M059J (cell line): Measurements from ENCODE around the gene BEND3. TPM values are rescaled to one million over a fixed set of nuclear protein-coding genes. Genes with fewer than 3 reads are reported as not detected.
"Not testable (repeated sequence)": the region's sequence is repeated elsewhere in the genome, so short reads cannot be mapped to it uniquely, and the experiment has no call there.

Experiments
- DNase-seq: peaks from one replicate; pipeline ENCODE4 v3.0.0-alpha.2; 2012; ENCODE audit warnings: low read depth
- total RNA-seq: library from RNA; depleted of rRNA; stranded (reverse); fragments of >200 nt; shearing (Covaris generic); gene quantifications from 2 replicates; pipeline ENCODE4 v1.2.3, GENCODE V29; 2014

Gene BEND3
- total RNA-seq, 1 experiment from 2014 or later: 4.3 TPM

- no peak for DNase-seq
Observed at GRCh38 chr6:107121266-107121665, 6.0 kb upstream of the BEND3 start.

- no peak for DNase-seq
Observed at GRCh38 chr6:107120404-107120803, 5.1 kb upstream of the BEND3 start.

GRCh38 chr6:107118976-107119375 is 3.7 kb upstream of the BEND3 start:
- peak; percentile 22 for DNase-seq

GRCh38 chr6:107118540-107118939 is 3.2 kb upstream of the BEND3 start:
- not testable (repeated sequence) for DNase-seq

GRCh38 chr6:107116931-107117330 is 1.6 kb upstream of the BEND3 start:
- no peak for DNase-seq

- peak; percentile 29 for DNase-seq
Observed at GRCh38 chr6:107116328-107116892, 1.1 kb upstream of the BEND3 start.

- peak; percentile 59 for DNase-seq
Observed at GRCh38 chr6:107115695-107116327, 496 bp upstream of the BEND3 start.

- peak; percentile 89 for DNase-seq
Observed at GRCh38 chr6:107114213-107114925, 946 bp downstream of the BEND3 start.

GRCh38 chr6:107110200-107110599 is 5.1 kb downstream of the BEND3 start:
- peak; percentile 40 for DNase-seq

- no peak for DNase-seq
Observed at GRCh38 chr6:107108201-107108890, 7.0 kb downstream of the BEND3 start.

GRCh38 chr6:107107791-107108190 is 7.5 kb downstream of the BEND3 start:
- DNase-seq: no peak

GRCh38 chr6:107106165-107106564 is 9.2 kb downstream of the BEND3 start:
- no peak for DNase-seq

- DNase-seq: no peak
Observed at GRCh38 chr6:107105511-107106116, 9.7 kb downstream of the BEND3 start.

GRCh38 chr6:107103082-107103481 is 12.2 kb downstream of the BEND3 start:
- DNase-seq: no peak

- no peak for DNase-seq
Observed at GRCh38 chr6:107102414-107102805, 12.9 kb downstream of the BEND3 start.

- no peak for DNase-seq
Observed at GRCh38 chr6:107101686-107102413, 13.5 kb downstream of the BEND3 start.

GRCh38 chr6:107101211-107101610 is 14.1 kb downstream of the BEND3 start:
- no peak for DNase-seq

GRCh38 chr6:107098436-107099307 is 16.6 kb downstream of the BEND3 start:
- DNase-seq: no peak

GRCh38 chr6:107084459-107084858 is 30.9 kb downstream of the BEND3 start:
- not testable (repeated sequence) for DNase-seq

- DNase-seq: no peak
Observed at GRCh38 chr6:107083921-107084320, 31.4 kb downstream of the BEND3 start.
